ENCODE results near the gene F12.
"Not testable (repeated sequence)": the region's sequence is repeated elsewhere in the genome, so short reads cannot be mapped to it uniquely, and the experiment has no call there.

The F12 gene

GRCh38 chr5:177385720-177386119 lies 23.6 kb downstream of the F12 start:
- DNase-seq = no peak

DNA sequence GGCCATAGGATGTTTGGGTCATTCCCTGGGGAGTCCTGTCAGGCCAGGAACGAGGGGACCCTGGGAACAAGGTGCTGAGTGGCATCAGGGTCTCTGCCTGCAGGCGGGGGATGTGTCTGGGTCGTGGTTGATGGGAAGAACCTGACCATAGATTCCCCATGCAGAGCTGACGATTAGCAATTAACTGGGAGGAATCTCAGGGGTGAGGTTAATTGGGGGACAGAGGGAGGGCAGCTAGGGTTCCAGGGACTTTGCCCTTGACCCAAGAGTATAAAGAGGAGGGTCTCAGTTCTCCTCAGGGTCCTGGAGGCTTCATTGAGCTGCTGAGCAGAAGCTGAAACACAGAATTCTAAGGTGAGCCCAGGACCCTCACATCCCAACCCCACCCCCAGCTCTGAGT lies 25.2 kb downstream of the F12 start, which contains the start of gene SLC34A1:
Gene SLC34A1 (plus strand): TSS at position 301 of the 400 bp plus-strand sequence. CDS start 1,308 bp downstream, outside the sequence.
- no peak for DNase-seq

- DNase-seq = no peak
Observed at GRCh38 chr5:177383181-177383580, 26.2 kb downstream of the F12 start.

DNA sequence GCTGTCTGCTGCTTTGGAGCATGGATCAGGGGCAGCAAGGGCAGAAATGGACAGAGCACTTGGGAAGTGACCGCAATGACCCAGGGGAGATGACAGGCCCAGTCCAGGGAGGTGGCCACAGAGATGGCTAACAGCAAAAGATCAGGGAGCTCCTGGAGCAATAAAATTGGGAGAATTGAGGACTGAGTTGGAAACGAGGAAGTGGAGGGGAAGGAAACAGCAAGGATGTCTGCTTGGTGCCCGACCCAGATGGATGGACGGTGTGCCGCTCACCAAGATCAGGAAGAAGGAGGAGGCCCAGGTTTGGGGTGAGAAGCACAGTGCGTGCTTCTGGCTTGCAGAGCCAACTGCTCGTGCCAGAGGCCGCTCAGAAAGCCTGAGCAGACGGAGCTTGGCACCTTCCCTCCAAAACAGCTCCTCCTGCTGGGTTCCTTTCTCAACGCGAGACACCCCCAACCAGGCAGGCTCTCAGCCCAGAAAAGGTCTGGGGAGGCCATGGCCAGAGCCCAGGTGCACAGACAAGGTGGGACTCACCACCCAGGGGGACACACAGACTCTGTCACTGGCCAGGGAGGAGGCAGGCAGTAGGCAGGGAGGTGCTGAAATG lies 26.8 kb downstream of the F12 start:
- no peak for DNase-seq

DNA sequence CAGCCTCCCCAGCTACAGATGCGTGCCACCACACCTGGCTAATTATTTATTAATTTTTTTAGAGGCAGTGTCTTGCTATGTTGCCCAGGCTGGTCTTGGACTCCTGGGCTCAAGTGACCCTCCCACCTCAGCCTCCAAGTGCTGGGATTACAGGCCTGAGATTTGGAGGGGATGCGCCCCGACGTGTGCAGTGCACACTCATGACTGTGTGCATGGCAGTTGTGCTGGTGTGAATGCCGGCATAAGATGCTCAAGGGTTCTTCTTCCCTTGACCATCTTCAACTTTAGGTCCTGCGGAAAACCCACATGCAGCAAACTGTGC lies 28.6 kb downstream of the F12 start:
- no peak for DNase-seq

DNA sequence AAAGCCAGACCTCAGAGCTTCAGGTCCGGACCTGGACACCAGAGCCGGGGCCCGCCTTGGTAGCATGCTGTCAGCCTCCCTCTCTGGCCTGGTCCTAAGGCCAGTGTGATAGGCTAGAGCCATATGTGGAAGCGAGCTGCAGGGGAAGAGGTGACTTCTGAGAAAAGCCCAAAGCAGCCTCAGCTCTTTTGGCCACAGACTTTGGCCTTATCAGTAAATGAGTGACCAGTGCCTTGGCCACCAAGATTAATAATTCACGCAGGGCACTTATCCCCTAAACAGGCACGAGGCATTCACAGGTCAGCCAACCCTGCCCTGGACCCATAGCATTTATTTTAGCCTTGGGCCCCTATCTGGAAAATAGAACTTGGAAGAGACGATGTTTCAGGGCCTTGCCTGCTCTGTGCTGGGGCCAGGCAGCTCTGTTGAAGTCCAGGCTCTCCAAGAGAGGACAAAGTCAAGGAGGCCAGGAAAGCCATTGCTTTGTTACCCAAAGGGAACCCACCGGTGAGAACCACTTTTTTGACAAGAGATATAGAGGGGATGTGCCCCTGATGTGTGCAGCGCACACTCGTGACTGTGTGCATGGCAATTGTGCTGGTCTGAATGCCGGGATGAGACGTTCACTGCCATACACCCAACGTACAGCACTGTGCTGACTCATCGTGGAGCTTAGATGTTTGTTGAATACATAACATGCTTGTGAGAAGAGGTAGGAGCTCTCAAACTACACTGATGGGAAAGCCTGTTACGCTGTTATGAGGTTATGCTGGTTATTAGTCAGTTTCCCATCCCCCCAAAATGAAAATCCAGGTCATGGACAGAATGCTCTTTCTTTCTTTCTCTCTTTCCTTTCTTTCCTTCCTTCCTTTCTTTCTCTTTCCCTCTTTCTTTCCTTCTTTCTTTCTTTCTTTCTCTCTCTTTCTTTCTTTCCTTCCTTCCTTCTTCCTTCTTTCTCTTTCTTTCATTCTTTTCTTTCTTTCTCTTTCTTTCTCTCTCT lies 30.2 kb downstream of the F12 start:
- DNase-seq = no peak

GRCh38 chr5:177377851-177378776 lies 31.2 kb downstream of the F12 start:
- DNase-seq = no peak

GRCh38 chr5:177376107-177376506 lies 33.3 kb downstream of the F12 start:
- DNase-seq = no peak

DNA sequence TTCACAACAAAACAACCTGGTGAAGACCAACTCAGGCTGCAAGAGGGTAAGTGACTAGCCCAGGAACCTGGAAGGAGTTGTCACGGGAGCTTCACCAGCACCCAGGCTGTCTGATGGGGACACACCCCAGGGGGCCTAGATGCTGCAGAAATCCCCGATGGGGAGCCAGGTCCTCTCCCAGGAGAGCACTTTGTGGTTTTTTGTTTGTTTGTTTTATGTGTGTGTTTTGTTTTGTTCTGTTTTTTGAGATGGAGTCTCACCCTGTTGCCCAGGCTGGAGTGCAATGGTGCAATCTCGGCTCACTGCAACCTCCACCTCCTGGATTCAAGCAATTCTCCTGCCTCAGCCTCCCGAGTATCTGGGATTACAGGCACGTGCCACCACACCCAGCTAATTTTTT lies 33.8 kb downstream of the F12 start:
- not testable (repeated sequence) for DNase-seq

DNA sequence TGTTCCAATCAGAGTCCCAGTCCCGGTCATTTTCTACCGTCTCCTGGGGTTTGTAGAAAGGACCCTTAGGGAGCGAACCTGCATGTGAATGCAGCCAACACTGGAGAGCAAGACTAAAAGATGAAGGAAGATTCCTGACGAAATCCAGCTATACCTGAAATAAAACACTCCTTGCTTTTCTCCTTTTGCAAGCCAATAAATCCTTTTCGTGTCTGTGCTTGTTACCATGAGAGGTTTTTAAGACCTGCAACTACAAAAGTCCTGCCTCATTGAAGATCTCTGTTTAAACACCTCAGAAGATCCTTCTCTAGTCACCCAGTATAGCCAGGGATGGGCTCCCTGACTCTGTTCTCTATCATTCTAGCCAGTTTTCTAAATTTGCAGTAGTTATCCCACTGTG lies 35.2 kb downstream of the F12 start:
- DNase-seq = no peak

- no peak for DNase-seq
Observed at GRCh38 chr5:177373806-177374205, 35.6 kb downstream of the F12 start.

DNA sequence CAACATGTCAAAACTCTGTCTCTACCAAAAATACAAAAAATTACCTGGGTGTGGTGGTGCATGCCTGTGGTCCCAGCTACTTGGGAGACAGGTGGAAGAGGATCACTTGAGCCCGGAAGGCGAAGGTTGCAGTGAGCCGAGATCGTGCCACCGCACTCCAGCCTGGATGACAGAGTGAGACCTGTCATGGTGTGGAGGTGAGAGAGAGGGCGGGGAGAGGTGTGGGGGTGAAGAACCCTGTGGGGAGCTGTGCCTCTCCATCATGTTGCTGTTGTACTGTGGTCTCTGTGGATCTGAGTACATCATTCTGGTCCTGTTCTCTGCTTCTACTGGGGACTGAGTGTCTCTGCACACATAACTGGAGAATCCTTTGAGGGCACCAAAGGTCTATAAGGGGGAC lies 36.5 kb downstream of the F12 start:
- DNase-seq = peak; percentile 48

GRCh38 chr5:177372034-177372896 lies 37.1 kb downstream of the F12 start:
- DNase-seq = peak; percentile 38

GRCh38 chr5:177371120-177372033 lies 38.0 kb downstream of the F12 start:
- no peak for DNase-seq

- no peak for DNase-seq
Observed at GRCh38 chr5:177370488-177371119, 38.8 kb downstream of the F12 start.

GRCh38 chr5:177369645-177370440 lies 39.5 kb downstream of the F12 start:
- DNase-seq = no peak

DNA sequence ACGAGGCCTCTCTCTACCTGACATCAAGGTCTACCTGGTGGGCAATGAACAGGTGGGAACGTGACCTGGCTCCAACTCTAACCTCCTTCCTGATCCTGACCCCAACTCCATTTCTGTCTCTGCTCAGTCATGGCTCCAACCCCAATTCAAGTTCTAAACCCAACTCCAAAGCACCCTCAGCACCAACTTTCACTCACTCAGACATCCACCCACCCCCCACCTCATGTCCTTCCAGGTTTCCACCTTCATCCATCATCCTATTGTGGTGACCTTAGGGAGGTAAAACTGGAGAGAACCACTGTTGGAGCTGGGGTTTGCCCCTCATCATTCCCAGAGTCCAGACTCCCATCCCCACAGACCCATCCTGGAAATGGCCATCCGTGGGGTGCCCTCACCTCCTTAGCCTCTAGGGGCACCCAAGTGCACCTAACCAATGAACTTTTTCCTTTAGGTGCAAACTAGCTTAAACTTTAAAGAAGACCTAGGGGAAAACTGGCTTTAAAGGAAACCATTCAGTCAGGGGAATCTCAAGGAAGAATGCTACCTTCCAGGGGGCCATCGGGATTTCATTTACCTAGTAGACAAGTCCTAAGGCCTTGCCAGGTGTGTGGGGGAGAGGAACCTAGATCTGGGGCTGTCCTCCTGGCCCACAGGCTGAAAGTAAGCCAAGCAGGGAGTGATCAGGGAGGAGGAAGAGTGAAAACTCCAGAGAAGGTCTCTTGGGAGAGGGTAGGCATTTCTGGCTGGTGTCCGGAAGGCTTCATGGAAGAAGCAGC lies 40.3 kb downstream of the F12 start:
- DNase-seq = no peak

GRCh38 chr5:177367981-177368868 lies 41.1 kb downstream of the F12 start:
- no peak for DNase-seq

Measured in activated gamma-delta T cell treated with Interleukin-2 at 50 U/mL for 16 hours (primary cell).